Measurements from ENCODE around the gene ZNF649. TPM values are rescaled to one million over a fixed set of nuclear protein-coding genes. Genes with fewer than 3 reads are reported as not detected.

ZNF649 gene
- total RNA-seq, 2 experiments from 2014 or later: 8.6 to 10.7 TPM

- intact Hi-C loops (cut with micrococcal nuclease): no loop called here
- POLR2A ChIA-PET: no interaction called here
- H3K9me3 Mint-ChIP-seq: peaks cover 67% of the 10 kb centered on the region
- no peak overlapping the region for H3K4me3 Mint-ChIP-seq
- no peaks in the 10 kb centered on the region for H3K27me3 Mint-ChIP-seq
- CTCF ChIA-PET: no interaction called here
- ATAC-seq: no peak
- H3K27ac Mint-ChIP-seq: no peak overlapping the region
- peaks cover 53% of the 10 kb centered on the region for H3K36me3 Mint-ChIP-seq (ENCODE audit: low read depth)
- no peaks in the 10 kb centered on the region for H3K4me1 Mint-ChIP-seq (ENCODE audit: low read depth)
- no peak for DNase-seq
- no peak for TF ChIP-seq CTCF (IDR thresholded peaks at IDR 0.05)
Measured at GRCh38 chr19:51861870-51862622, 42.8 kb downstream of the ZNF649 start.

Other genes with a start within 250 kb of the ZNF649 start
- gene SPACA6, start 211.7 kb downstream of the ZNF649 start, total RNA-seq: 1 to 10 TPM; 2.4 to 4.6 TPM
- gene HAS1, start 181.0 kb downstream of the ZNF649 start, total RNA-seq: not detected
- not detected for gene FPR1, start 153.1 kb downstream of the ZNF649 start, total RNA-seq
- gene FPR2, start 143.8 kb downstream of the ZNF649 start, total RNA-seq: not detected
- not detected for gene FPR3, start 109.9 kb downstream of the ZNF649 start, total RNA-seq
- gene ZNF577, start 17.1 kb downstream of the ZNF649 start, total RNA-seq: 1 to 10 TPM; 5.0 to 5.7 TPM
- 1 to 10 TPM; 3.2 to 3.5 TPM for gene ZNF613, start 22.5 kb upstream of the ZNF649 start, total RNA-seq
- 1 to 10 TPM; 7.5 to 7.6 TPM for gene ZNF350, start 81.8 kb upstream of the ZNF649 start, total RNA-seq
- 1 to 10 TPM; 8.3 to 9.0 TPM for gene ZNF615, start 103.2 kb upstream of the ZNF649 start, total RNA-seq
- 10 to 100 TPM; 11.9 to 13.3 TPM for gene ZNF614, start 123.4 kb upstream of the ZNF649 start, total RNA-seq
- 10 to 100 TPM; 15.8 to 16.3 TPM for gene ZNF432, start 143.8 kb upstream of the ZNF649 start, total RNA-seq
- gene ZNF841, start 190.7 kb upstream of the ZNF649 start, total RNA-seq: 10 to 100 TPM; 19.2 to 22.7 TPM
- gene ZNF616, start 234.9 kb upstream of the ZNF649 start, total RNA-seq: 10 to 100 TPM; 11.2 to 11.7 TPM